Measurements from ENCODE around the gene EYA2.

DNA sequence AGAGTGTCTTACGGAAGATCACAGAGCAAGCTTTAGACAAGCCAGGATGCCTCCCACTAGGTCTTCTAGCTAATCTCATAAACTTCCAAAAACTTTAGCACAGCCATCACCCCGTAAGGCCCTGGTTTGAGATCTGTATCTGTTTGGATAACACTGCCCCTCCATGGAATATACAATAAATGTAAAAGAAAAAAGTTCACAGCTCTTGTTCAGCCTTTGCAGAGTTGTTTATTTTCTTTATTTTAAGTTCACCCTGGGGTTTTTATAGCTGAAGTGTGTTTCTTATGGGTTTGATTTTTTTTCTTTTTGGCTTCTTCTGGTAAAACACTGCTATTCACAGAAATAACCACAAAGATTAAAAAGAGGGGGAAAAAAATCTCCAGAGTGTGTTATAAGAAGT is 125.6 kb downstream of the EYA2 start:
- TF ChIP-seq CTCF (IDR thresholded peaks at IDR 0.05 in 4 of 5, conservative IDR thresholded peaks at IDR 0.05 in 1 of 5) (no peak), POLR2A (IDR thresholded peaks at IDR 0.05) (no peak)
